NCI-H82 treated with DMSO at 0.1 percent for 48 hours (cell line): ENCODE results near the gene SERINC2.
"Not testable (repeated sequence)": the region's sequence is repeated elsewhere in the genome, so short reads cannot be mapped to it uniquely, and the experiment has no call there.

ENCODE experiments used
- DNase-seq: peaks from one replicate; lab custom pipeline; 2025; ENCODE audit not compliant: unreplicated experiment; lab: John Stamatoyannopoulos, UW

SERINC2 gene

GRCh38 chr1:31453384-31454079 lies 40.5 kb downstream of the SERINC2 start:
- no peak for DNase-seq

- DNase-seq, result no peak
Observed at GRCh38 chr1:31458287-31458896, 45.4 kb downstream of the SERINC2 start.

GRCh38 chr1:31460027-31460426 lies 47.0 kb downstream of the SERINC2 start:
- no peak for DNase-seq

- no peak for DNase-seq
Observed at GRCh38 chr1:31467005-31467674, 54.1 kb downstream of the SERINC2 start.

- DNase-seq, result no peak
Observed at GRCh38 chr1:31470794-31471315, 57.8 kb downstream of the SERINC2 start.

- DNase-seq, result not testable (repeated sequence)
Observed at GRCh38 chr1:31471452-31472313, 58.7 kb downstream of the SERINC2 start.

GRCh38 chr1:31472314-31472651 lies 59.3 kb downstream of the SERINC2 start:
- not testable (repeated sequence) for DNase-seq

- not testable (repeated sequence) for DNase-seq
Observed at GRCh38 chr1:31472673-31473072, 59.7 kb downstream of the SERINC2 start.

GRCh38 chr1:31473508-31473907 lies 60.5 kb downstream of the SERINC2 start:
- not testable (repeated sequence) for DNase-seq

- DNase-seq, result not testable (repeated sequence)
Observed at GRCh38 chr1:31474567-31474966, 61.6 kb downstream of the SERINC2 start.

GRCh38 chr1:31476891-31477846 lies 64.2 kb downstream of the SERINC2 start:
- no peak for DNase-seq

- no peak for DNase-seq
Observed at GRCh38 chr1:31478167-31478566, 65.2 kb downstream of the SERINC2 start.

GRCh38 chr1:31479811-31480210 lies 66.8 kb downstream of the SERINC2 start:
- no peak for DNase-seq

GRCh38 chr1:31480426-31480825 lies 67.4 kb downstream of the SERINC2 start:
- not testable (repeated sequence) for DNase-seq

GRCh38 chr1:31482482-31483011 lies 69.5 kb downstream of the SERINC2 start:
- DNase-seq, result no peak

- DNase-seq, result peak; percentile 5
Observed at GRCh38 chr1:31483012-31483946, 70.3 kb downstream of the SERINC2 start.
